ENCODE measurements around the gene UBXN4. TPM values are rescaled to one million over a fixed set of nuclear protein-coding genes. Genes with fewer than 3 reads are reported as not detected.
A peak's percentile ranks its signal among the peaks of the same experiment; 100 is the strongest.
"Not testable (repeated sequence)": the region's sequence is repeated elsewhere in the genome, so short reads cannot be mapped to it uniquely, and the experiment has no call there.

Gene UBXN4
- total RNA-seq, 2 experiments from 2014 or later: 55.4 to 88.2 TPM

DNA sequence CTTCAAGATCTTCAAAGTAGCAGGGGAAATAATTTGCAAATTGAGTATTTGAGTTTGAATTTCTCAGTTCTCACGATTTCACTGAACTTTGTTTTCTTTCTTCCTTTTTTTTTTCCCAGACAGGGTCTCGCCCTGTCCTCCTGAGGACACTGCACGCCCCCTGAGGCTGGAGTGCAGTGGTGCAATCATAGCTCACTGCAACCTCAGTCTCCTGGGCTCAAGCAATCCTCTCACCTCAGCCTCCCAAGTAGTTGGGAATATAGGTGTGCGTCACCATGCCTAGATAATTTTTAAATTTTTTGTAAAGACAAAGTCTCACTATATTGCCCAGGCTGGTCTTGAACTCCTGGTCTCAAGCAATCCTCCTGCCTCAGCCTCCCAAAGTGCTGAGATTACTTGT, 54.0 kb downstream of the UBXN4 start:
- H2AFZ ChIP-seq (ENCODE audit: low read length); H4K20me1 ChIP-seq (ENCODE audit: insufficient read depth, low read length); H3K4me3 ChIP-seq (ENCODE audit: low read depth, low read length, poor library complexity, severe bottlenecking); CTCF ChIA-PET (ENCODE audit: unreplicated experiment); H3K4me1 ChIP-seq (ENCODE audit: insufficient read depth, low read length, poor library complexity, severe bottlenecking); H3K4me2 ChIP-seq (ENCODE audit: low read length); BruUV-seq (replicated peaks); H3K36me3 ChIP-seq (ENCODE audit: insufficient read depth, low read length); H3K79me2 ChIP-seq (ENCODE audit: insufficient read depth, low read depth, low read length); H3K9me2 ChIP-seq (ENCODE audit: insufficient read depth, low read length); H3K27ac ChIP-seq (ENCODE audit: low read depth, low read length, poor library complexity, severe bottlenecking): not testable (repeated sequence)
- POLR2A ChIA-PET: interaction anchor here (0.6 to 1.3 kb wide), 3 partner anchors 12 to 33 kb away, joined by 3 to 6 read pairs (median 4); no protein-coding TSS in a partner anchor
- TF ChIP-seq, protein P1, sequence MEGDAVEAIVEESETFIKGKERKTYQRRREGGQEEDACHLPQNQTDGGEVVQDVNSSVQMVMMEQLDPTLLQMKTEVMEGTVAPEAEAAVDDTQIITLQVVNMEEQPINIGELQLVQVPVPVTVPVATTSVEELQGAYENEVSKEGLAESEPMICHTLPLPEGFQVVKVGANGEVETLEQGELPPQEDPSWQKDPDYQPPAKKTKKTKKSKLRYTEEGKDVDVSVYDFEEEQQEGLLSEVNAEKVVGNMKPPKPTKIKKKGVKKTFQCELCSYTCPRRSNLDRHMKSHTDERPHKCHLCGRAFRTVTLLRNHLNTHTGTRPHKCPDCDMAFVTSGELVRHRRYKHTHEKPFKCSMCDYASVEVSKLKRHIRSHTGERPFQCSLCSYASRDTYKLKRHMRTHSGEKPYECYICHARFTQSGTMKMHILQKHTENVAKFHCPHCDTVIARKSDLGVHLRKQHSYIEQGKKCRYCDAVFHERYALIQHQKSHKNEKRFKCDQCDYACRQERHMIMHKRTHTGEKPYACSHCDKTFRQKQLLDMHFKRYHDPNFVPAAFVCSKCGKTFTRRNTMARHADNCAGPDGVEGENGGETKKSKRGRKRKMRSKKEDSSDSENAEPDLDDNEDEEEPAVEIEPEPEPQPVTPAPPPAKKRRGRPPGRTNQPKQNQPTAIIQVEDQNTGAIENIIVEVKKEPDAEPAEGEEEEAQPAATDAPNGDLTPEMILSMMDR (conservative IDR thresholded peaks at IDR 0.05; ENCODE audit: low read length): peak; percentile 66
- intact Hi-C loops (cut with micrococcal nuclease; ENCODE audit: unreplicated experiment): loop anchor here (5.0 kb wide), 3 partner anchors 323 to 808 kb away; no protein-coding TSS in a partner anchor
- H3K9me3 ChIP-seq (ENCODE audit: low read length): peaks cover 11% of the 10 kb centered on the region
- DNase-seq (ENCODE audit: low spot score): peak; percentile 43

DNA sequence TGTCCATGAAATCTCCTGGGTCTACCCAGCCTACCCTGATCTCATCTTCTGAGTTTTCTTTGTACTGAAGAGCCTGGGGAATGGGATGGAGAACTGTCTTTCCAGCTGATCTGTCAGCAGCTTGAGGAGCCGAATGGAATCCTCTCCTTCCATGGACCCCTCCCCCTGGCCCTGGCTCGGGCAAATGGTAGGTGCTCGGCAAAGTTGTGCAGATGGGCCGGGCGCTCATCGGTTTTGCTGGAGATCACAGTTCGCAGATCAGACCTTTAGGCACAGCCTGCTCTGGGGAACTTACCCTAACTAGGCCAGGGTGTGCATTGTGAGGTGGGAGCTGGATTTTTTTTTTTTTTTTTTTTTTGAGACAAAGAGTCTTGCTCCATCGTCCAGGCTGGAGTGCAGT, 55.0 kb downstream of the UBXN4 start:
- Histone ChIP-seq H3K9me3 (ENCODE audit: low read length) (peaks cover 19% of the 10 kb centered on the region), H3K4me3 (ENCODE audit: low read depth, low read length, poor library complexity, severe bottlenecking) (no peak overlapping the region), H3K27ac (ENCODE audit: low read depth, low read length, poor library complexity, severe bottlenecking) (no peak overlapping the region), H3K79me2 (ENCODE audit: insufficient read depth, low read depth, low read length) (no peaks in the 10 kb centered on the region), H2AFZ (ENCODE audit: low read length) (no peak overlapping the region), H4K20me1 (ENCODE audit: insufficient read depth, low read length) (no peaks in the 10 kb centered on the region), H3K36me3 (ENCODE audit: insufficient read depth, low read length) (no peaks in the 10 kb centered on the region), H3K4me1 (ENCODE audit: insufficient read depth, low read length, poor library complexity, severe bottlenecking) (peaks cover 9% of the 10 kb centered on the region), H3K9me2 (ENCODE audit: insufficient read depth, low read length) (no peaks in the 10 kb centered on the region), H3K4me2 (ENCODE audit: low read length) (no peak overlapping the region)
- no TSS peak for BruUV-seq (replicated peaks)
- DNase-seq (ENCODE audit: low spot score): no peak
- TF ChIP-seq, protein P1 (conservative IDR thresholded peaks at IDR 0.05; ENCODE audit: low read length): no peak
- TF ChIP-seq EZH2phosphoT487 (IDR thresholded peaks at IDR 0.05; ENCODE audit: borderline replicate concordance, low read depth, low read length): no peak
- POLR2A ChIA-PET: interaction anchor here (0.6 to 0.7 kb wide), 3 partner anchors 115 to 587 kb away, joined by 3 to 4 read pairs (median 3); no protein-coding TSS in a partner anchor
- CTCF ChIA-PET (ENCODE audit: unreplicated experiment): interaction anchor here (0.9 to 1.0 kb wide), 2 partner anchors 11 to 808 kb away, joined by 4 read pairs; no protein-coding TSS in a partner anchor
- intact Hi-C loops (cut with micrococcal nuclease; ENCODE audit: unreplicated experiment): loop anchor here (1.0 to 5.0 kb wide), 4 partner anchors 324 to 809 kb away; no protein-coding TSS in a partner anchor

DNA sequence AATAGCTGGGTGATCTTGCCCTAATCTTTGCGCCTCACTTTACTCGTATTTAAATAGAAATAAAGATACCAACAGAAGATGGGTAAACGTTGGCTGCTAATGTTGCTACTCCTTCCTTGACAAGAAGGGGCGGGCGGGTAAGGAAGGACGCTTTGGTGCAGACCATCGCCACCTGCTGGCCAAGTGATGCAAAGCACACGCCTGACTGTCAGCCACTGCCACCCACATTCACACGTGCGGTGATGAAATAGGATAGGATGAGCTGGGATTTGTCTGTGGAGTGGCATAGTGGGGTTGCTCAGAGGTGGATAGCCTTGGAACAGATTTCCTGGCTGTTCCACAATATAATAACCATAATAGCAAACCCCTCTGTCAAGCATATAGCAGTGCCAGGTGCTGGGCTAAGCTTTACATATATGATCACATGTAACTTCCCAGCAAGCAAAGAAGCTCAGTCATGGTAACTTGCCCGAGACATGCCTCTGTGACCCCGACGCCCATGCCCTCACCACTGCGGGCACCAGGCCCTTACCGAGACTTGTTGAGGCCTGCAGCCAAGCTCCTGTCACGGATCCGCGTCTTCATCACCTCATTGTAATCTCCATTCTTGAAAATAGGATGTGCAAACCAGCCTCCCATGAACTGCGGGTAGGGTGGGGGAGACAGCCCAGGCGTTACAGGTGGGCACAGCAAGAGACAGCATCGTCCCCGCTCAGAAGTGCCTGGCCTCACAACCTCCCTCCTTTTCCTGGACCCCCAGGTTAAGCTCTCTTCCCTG, 56.0 kb downstream of the UBXN4 start:
- TF ChIP-seq, protein P1 (conservative IDR thresholded peaks at IDR 0.05; ENCODE audit: low read length): peak; percentile 95
- TF ChIP-seq EZH2phosphoT487 (IDR thresholded peaks at IDR 0.05; ENCODE audit: borderline replicate concordance, low read depth, low read length): no peak

More for the DNA sequence above, 56.0 kb downstream of the UBXN4 start:
- Histone ChIP-seq H4K20me1 (ENCODE audit: insufficient read depth, low read length) (no peaks in the 10 kb centered on the region), H3K9me2 (ENCODE audit: insufficient read depth, low read length) (no peaks in the 10 kb centered on the region), H3K9me3 (ENCODE audit: low read length) (peaks cover 26% of the 10 kb centered on the region), H3K79me2 (ENCODE audit: insufficient read depth, low read depth, low read length) (no peaks in the 10 kb centered on the region), H3K4me2 (ENCODE audit: low read length) (no peak overlapping the region), H3K36me3 (ENCODE audit: insufficient read depth, low read length) (no peaks in the 10 kb centered on the region), H3K4me3 (ENCODE audit: low read depth, low read length, poor library complexity, severe bottlenecking) (no peak overlapping the region), H2AFZ (ENCODE audit: low read length) (peak overlapping the region; percentile 26), H3K4me1 (ENCODE audit: insufficient read depth, low read length, poor library complexity, severe bottlenecking) (peaks cover 9% of the 10 kb centered on the region), H3K27ac (ENCODE audit: low read depth, low read length, poor library complexity, severe bottlenecking) (no peak overlapping the region)
- CTCF ChIA-PET (ENCODE audit: unreplicated experiment): interaction anchor here (0.6 to 1.0 kb wide), 7 partner anchors 10 to 809 kb away, joined by 3 to 5 read pairs (median 4); no protein-coding TSS in a partner anchor
- intact Hi-C loops (cut with micrococcal nuclease; ENCODE audit: unreplicated experiment): loop anchor here (1.0 to 5.0 kb wide), 4 partner anchors 325 to 810 kb away; no protein-coding TSS in a partner anchor
- peak; percentile 83 for DNase-seq (ENCODE audit: low spot score)
- BruUV-seq (replicated peaks): no TSS peak
- POLR2A ChIA-PET: interaction anchor here (0.6 to 1.4 kb wide), 5 partner anchors 39 to 586 kb away, joined by 3 to 4 read pairs (median 3); partner anchors contain the start of gene LCT

Measured in OCI-LY7 (cell line).